GM21360 (cell line): ENCODE data around the gene NUP133.

Experiments used
- ATAC-seq: cut with Tn5 transposase; IDR thresholded peaks from one replicate; pipeline ENCODE4 v1.9.1; 2021; ENCODE audit warnings: mild to moderate bottlenecking, moderate library complexity; ENCODE audit not compliant: unreplicated experiment

The NUP133 gene

DNA sequence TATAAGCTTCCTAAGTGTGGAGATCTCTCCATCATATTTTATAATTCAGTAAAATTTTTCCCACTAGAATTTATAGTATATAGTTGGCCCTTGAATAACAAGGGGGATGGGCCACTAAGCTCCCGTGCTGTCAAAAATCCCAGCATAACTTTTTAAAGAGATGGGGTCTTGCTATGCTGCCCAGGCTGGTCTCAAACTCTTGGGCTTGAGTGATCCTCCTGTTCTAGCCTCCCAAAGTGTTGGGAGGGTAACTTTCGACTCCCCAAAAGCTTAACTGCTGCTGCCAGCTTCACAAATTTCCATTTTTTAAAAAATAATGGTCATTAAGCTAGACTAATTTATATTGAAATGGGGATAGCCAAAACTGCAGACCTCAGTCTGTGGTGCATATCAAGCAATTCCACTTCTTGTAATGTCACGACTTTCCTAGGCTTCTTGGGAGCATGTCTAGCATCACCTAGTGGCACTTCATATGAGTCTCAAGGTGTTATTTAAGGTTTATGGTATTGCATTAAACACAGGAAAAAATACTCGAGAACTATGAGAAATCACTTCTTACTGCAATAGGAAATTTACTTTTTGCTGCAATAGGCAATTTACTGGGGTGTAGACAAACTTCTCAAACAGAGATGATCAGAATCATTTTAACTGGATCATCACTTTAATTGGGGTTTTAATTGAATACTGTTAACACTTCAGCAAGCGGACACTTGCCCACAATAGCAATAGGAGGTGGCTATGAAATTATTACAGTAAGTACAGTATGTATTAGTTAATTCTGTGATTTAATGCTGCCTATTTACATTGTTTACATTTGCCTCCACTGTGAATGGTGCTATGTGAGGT lies 55.0 kb downstream of the NUP133 start:
- no peak for ATAC-seq

DNA sequence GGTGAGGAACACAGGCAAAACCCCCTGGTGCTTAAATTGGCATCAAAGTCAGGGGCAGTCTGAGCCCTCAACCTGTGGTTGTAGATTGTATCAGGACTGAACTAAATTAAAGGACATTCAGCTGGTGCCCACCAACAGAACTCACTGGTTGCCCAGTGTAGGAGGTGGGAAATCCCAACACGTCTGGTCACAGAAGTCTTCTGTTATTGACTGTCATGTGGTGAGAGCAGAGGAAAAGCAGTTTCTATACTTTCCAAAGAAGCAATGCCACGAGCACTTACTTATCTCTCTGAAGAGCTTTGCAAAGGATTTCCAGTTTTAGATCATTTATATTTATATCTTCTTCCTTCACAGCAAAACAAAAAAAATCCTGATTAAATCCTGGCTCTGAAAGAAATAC lies 59.3 kb downstream of the NUP133 start:
- no peak for ATAC-seq

DNA sequence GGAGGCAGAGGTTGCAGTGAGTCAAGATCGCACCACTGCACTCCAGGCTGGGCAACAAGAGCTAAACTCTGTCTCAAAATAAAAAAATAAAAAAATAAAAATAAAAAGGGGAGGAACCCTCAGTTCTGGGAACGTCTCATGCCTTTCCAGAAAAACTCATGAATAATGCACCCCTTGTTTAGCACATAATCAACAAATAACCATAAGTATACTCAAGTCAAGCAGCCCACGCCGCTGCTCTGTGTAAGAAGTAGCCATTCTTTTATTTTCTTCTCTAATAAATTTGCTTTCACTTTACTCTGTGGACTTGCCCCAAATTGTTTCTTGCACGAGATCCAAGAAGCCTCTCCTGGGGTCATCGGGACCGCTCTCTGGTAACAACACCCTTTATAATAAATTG lies 59.8 kb downstream of the NUP133 start:
- ATAC-seq: no peak

DNA sequence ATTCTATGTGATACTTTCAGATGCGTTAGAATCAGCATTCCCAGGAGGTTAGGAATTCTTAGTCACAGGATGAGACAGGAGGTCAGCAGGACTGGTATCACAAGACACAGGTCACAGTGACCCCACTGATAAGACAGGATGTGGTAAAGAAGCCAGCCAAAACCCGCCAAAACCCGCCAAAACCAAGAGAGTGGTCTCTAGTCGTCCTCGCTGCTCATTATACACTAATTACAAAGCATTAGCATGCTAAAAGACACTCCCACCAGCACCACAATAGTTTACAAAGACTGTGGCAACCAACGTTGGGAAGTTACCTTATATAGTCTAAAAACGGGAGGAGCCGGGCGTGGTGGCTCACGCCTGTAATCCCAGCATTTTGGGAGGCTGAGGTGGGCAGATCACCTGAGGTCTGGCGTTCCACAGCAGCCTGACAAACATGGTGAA lies 60.3 kb downstream of the NUP133 start:
- no peak for ATAC-seq

DNA sequence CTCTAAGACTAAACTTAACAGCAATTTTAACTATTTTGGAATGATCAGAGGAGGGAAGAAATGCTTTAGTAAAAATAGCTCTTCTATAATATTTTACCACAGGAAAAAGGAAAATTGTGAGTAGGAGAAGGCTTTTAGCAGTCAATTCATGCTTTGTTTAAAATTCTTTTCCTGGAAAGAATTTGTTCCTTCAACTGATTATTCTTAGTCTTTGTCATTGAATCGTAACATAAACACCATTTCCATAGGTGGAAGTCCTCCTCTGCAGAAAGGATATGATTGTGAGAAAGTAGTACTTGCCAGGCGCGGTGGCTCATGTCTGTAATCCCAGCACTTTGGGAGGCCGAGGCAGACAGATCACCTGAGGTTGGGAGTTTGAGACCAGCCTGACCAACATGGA lies 62.3 kb downstream of the NUP133 start:
- no peak for ATAC-seq

DNA sequence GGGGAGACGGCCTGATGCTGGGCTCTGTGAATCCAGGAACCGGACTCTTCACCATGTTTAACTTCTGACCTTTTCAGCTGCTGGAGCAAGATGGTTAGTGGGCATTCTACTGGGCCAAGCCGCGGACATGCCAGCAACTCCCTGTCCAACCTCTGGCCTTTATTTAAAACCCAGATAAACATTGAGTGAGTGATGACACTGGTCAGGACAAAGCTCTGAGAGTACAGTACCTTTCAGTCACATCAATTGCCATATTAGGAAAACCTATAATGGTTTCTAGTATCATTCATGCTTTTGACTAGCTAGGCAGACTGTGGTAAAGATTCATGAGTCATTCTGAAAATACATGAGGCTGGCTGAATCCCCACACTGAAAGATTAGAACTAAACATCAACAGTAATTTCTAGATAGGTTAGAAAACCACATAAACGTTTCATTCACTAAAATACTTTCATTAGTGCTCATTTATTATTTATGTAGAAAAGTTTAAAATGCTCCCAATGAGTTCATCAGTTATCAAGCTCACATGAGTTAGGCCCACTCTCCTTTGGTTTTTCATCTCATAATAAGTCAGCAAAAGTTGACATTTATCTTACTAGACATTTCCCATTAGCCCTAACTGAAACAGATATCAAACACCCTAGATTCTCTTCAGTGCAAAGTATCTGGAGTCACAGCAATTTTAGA lies 67.1 kb downstream of the NUP133 start:
- ATAC-seq: peak; percentile 93

DNA sequence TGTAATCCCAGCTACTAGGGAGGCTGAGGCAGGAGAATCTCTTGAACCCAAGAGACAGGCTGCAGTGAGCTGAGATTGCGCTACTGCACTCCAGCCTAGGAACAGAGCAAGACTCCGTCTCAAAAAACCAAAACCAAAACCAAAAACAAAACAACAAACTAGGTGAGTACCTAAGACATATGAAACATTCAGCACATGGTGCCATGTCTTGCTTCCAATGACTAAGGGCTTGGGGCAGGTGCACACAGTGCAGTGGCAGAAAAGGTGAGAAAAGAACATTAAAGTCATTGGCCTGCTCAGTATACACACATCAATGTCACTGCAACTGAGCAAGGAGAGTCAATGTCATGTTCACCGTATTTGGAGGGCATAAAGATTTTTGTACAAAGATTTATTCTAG lies 70.1 kb downstream of the NUP133 start:
- ATAC-seq: no peak

DNA sequence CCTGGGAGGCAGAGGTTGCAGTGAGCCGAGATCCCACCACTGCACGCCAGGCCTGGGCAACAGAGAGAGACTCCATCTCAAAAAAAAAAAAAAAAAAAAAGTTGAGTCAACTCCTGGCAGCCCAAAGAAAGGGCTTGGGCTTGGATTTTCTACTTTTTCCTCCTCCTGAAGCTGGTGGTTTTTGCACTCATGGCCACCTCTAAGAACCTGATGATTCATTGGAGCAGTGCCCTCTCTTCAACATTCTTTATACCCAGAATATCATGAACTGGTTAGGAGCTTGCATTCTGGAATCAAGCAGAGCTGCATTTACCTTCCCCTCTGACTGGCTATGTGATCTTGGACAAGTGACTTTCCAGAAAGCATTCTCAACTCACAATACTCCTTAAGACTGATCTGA lies 70.7 kb downstream of the NUP133 start:
- no peak for ATAC-seq

DNA sequence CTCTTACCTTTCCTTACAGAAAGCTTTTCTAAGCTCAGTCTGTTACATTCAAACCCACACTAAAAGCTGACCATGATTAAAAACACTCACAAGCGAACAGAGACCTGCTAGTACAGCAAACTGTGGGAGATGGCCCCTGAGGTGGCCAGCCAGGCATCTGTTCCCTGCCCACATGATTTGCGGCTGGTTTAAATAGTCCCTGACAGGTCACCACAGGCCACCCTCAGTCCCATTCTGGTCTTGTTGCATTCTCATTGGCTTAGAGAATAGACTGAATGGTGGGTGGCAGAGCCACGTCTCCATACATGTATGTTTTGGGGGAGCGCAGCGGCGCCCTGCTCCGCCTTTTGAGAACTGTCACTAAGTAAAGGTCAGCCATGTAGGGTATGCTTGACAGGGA lies 71.9 kb downstream of the NUP133 start:
- ATAC-seq: no peak

DNA sequence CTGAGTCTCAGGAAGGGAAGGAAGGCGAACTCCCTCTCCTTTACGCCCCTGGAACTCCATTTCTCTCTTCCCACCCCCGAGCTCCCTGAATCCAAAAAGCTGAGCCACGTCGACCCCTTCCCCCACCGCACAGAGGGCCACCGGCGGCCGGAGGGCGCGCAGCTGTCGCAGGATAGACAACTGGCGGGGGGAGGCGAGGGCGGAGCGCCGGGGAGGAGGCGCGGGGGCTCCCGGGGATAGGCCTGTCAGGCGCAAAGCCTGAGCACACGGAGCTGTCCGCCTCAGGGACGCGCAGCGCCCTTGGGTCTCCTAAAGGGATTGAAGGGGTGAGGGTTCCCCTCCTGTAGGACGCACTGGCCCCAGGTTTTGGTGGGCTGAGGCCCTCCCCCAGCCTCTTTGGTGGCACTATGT lies 73.5 kb downstream of the NUP133 start:
- ATAC-seq: no peak

DNA sequence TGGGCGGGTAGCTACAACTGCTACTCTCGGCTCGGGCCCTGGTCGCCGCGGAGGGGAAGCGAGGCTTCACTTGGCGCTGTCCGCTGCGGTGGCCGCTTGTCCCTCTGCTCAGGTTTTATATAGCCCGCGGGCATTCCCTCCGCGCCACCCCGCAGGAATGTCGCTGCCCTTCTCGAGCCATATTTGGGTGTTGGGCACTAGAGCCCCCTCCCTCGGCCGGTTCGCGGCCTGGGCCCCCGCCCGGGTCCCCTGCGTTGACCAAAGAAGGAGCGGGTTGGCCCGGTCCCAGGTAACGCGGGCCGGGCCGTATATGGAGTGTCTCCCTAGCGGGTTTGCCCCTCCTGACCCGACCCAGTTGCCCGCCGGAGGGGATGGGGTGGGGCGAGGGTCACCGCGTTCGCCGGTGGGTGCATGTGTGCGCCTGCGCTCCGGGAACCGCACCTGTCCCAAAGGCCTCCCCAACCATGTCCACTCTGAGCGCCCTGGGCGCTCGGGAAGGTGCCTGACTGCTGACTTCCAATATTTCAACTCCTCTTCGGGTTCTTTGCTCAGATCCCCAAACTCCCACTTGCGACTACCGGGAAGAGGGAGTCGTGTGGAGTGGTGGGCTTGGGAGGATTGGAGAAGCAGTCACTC lies 74.0 kb downstream of the NUP133 start, which contains the start of gene ACTA1:
TSS of gene ACTA1 (minus strand) at position 90 of the 636 bp plus-strand sequence. CDS start 979 bp downstream, outside the sequence.
- no peak for ATAC-seq

DNA sequence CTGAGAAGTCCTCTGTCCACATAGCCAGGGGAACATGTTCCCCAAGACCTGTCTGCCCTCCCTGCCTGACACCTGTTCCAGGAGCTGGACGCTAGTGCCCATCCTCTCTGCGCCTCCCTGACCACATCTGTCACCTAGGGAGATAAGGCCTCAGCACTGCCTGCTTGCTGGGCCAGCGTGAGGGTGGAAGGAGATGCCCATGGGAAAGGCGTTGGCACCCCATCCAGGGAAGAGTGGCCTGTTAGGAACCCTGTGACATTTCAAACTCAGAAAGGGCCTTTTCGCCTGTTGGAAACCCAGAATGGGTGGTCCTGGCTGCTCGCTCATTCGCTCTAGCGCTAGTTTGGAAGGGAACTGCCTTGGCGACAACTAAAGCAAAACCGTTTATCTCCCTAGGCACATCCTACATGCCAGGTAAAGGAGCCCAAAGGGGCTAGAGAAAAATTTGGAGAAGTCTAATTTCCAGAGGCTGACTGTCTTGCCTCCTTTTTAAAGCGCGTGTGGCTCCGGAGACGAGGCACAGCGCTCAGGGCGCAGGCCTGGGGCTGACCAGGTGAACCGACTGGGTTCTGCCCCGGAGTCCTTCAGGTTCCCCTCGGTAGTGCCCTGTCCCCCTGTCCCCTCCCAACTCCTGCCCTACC lies 74.7 kb downstream of the NUP133 start:
- no peak for ATAC-seq

DNA sequence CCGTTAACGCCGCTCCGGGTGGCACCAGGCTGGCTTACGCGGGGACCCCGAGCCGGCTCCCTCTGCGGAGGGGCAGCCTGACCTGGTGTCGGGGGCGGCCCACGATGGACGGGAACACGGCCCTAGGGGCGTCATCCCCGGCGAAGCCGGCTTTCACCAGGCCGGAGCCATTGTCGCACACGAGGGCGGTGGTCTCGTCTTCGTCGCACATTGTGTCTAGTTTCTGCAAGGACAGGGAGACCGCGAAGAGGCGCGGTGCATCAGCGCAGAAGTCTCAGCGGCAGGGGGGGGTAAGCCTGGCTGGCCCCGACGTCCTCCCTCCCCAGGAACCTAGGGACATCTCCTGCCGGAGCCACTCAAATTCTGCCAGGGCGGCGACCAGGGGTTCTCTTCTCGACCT lies 75.2 kb downstream of the NUP133 start:
- ATAC-seq: no peak

DNA sequence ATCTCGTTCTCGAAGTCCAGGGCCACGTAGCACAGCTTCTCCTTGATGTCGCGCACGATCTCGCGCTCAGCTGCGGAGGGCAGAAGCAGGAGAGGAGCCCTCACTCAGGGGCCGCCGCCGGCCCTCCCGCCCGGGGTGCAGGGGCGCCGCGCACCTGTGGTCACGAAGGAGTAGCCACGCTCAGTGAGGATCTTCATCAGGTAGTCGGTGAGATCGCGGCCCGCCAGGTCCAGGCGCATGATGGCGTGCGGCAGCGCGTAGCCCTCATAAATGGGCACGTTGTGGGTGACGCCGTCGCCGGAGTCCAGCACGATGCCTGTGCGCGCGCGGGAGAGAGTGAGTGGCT lies 76.1 kb downstream of the NUP133 start:
- no peak for ATAC-seq

DNA sequence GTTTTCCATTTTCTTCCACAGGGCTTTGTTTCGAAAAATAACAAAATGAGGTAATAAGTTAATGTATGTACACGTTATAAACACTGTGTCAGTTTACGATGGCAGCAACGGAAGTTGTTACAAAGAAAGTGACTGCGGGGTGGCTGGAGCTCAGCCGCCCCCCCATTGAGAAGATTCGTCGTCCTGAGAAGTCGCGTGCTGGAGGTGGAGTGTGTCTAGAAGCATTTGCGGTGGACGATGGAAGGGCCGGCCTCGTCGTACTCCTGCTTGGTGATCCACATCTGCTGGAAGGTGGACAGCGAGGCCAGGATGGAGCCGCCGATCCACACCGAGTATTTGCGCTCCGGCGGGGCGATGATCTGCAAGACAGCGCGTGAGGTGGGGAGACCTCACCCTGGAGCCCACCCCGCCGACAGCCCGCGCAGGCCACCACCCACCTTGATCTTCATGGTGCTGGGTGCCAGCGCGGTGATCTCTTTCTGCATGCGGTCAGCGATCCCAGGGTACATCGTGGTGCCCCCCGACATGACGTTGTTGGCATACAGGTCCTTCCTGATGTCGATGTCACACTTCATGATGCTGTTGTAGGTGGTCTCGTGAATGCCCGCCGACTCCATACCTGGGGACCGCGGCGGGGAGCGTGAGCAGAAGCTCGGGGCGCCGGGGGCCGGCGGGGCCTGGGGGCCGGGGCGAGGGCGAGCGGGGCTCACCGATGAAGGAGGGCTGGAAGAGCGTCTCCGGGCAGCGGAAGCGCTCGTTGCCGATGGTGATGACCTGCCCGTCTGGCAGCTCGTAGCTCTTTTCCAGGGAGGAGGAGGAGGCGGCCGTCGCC lies 76.6 kb downstream of the NUP133 start:
- no peak for ATAC-seq

DNA sequence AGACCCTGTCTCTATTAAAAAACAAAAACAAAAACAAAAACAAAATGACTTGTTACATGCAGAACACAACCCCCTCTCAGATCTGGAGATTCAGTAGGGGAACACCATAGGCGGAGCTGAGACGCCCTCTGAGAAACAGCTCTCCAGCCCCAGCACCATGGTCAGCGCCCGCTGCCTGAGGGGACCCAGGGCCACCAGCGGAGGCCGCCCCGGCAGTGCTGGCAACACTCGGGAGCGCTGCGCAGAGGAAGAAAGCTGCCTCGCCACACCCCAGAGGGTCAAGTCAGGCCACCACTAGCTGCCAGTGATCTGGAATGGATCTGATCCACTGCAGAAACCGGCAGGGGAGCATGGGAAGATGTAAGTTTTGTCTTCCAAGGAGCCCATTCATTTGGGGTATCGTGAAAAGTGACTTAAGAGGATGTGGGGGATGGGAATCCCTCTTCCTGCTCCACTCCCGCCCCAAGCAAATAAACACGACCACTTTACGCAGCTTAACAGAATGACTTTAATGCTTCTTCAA lies 77.3 kb downstream of the NUP133 start:
- no peak for ATAC-seq

DNA sequence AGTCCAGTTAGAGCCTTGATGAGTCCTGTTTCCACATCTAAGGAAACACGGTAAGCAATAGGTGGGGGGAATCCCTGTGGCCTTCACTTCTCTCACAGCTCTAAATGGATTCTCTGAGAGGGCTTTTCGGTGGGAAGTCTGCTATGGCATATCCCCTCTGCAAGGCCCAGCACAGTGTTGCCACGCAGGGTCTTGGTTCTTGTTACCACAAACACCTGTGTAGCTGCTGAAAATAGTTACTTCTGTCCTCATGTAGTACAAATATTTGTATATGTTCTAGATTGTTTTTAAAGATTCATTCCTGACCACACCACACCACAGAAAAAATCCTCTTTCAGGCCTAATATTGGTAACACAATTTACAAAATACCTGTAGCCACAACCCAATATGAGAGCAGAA lies 79.9 kb downstream of the NUP133 start:
- ATAC-seq: no peak

DNA sequence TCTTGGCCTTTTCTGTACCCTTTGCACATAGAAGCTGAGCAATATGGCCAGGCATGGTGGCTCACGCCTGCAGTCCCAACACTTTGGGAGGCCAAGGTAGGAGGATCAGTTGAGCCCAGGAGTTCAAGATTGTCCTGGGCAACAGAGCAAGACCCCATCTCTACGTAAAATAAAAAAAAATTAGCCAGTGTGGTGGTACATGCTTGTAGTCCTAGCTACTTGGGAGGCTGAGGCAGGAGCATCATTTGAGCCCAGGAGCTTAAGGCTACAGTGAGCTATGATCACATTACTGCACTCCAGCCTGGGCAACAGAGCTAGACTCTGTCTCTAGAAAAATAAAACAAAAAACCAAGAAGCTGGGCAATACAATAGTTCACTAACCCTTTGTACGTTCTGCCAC lies 80.6 kb downstream of the NUP133 start:
- no peak for ATAC-seq

DNA sequence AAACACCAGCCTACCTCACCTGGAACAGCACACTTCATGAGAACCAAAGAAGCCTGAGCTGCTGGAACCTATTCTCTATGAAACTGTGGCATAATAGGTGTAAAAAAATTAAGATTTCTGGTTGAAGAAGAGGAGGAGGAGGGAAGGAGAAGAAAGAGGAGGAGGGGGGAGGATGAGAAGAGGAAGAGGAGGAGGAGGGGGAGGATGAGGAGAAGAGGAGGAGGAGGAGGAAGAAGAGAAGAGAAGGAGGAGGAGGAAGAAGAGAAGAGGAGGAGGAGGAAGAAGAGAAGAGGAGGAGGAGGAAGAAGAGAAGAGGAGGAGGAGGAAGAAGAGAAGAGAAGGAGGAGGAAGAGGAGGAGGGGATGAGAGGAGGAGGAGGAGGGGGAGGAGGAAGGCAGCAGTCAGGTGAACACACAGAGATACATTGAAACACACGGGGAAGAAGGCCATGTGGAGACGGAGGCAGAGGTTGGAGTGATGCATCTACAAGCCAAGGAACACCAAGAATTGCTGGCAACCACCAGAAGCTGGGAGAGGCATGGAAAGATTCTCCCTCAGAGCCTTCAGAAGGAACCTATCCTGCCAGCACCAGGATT lies 82.5 kb downstream of the NUP133 start:
- ATAC-seq: no peak

DNA sequence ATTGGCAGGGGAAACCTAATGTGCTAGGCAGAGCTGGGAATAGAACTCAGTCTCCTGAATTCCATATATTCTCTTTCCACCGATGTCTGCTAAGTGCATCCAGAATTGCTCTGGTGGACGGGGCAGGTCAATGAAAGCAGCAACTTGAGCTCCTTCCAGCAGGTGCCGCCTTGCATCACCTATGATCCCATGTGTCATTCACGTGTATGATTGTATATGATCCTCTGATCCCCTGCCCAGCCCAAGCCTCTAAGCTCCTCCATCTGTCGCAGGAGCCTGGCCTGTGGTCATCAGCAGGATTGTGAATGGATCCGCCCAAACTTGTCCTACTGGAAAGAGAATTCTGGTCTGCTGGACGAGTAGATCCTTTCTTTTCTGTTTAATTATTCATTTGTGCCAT lies 87.4 kb downstream of the NUP133 start:
- ATAC-seq: no peak
